Calu3 (cell line): ENCODE measurements around the gene SAMD5. TPM values are rescaled to one million over a fixed set of nuclear protein-coding genes. Genes with fewer than 3 reads are reported as not detected.
A peak's percentile ranks its signal among the peaks of the same experiment; 100 is the strongest.

Experiments used
- BruUV-seq: library from RNA; stranded (reverse); fragments of 400-500 nt; replicated peaks from 2 replicates; lab custom pipeline; 2021; lab: Mats Ljungman, UMichigan
- CTCF ChIA-PET: fragments of 300-600 bp; sonication (Branson Sonifier 250); formaldehyde crosslinking; loops from one replicate; lab custom pipeline; 2022; ENCODE audit warnings: antibody characterized with exemption; lab: Charles Lee
- DNase-seq: peaks from one replicate; pipeline ENCODE4 v3.0.0; 2022
- H3K27ac Mint-ChIP-seq: one replicate; pipeline ENCODE4 v1.8.0; 2022; ENCODE audit warnings: mixed read lengths; ENCODE audit not compliant: unreplicated experiment
- H3K27me3 Mint-ChIP-seq: one replicate; pipeline ENCODE4 v1.8.0; 2022; ENCODE audit warnings: mixed read lengths; ENCODE audit not compliant: unreplicated experiment
- H3K36me3 Mint-ChIP-seq: one replicate; pipeline ENCODE4 v1.8.0; 2022; ENCODE audit warnings: mild to moderate bottlenecking, moderate library complexity, mixed read lengths; ENCODE audit not compliant: insufficient read depth, unreplicated experiment
- H3K4me1 Mint-ChIP-seq: one replicate; pipeline ENCODE4 v1.8.0; 2022; ENCODE audit warnings: mild to moderate bottlenecking, low read depth, mixed read lengths; ENCODE audit not compliant: unreplicated experiment
- H3K4me3 Mint-ChIP-seq: one replicate; pipeline ENCODE4 v1.8.0; 2022; ENCODE audit warnings: mild to moderate bottlenecking, low read depth, moderate library complexity, mixed read lengths; ENCODE audit not compliant: unreplicated experiment
- H3K9me3 Mint-ChIP-seq: one replicate; pipeline ENCODE4 v1.8.0; 2022; ENCODE audit warnings: low read depth, mixed read lengths; ENCODE audit not compliant: unreplicated experiment
- intact Hi-C: fragments of 100-400 bp; cut with micrococcal nuclease; formaldehyde crosslinking; loops from one replicate; pipeline ENCODE4 v1.10.0; 2022; ENCODE audit not compliant: unreplicated experiment
- total RNA-seq: library from RNA; stranded (reverse); gene quantifications from 2 replicates; pipeline ENCODE4 v1.2.3, GENCODE V29; 2022
- TF ChIP-seq, protein P1 (sequence below): fragments of 200-600 bp; IDR thresholded peaks from one replicate; pipeline ENCODE4 v1.8.0; 2022; ENCODE audit warnings: antibody characterized with exemption; ENCODE audit not compliant: unreplicated experiment

SAMD5 gene
- total RNA-seq, 1 experiment from 2014 or later, result 0.76 TPM

DNA sequence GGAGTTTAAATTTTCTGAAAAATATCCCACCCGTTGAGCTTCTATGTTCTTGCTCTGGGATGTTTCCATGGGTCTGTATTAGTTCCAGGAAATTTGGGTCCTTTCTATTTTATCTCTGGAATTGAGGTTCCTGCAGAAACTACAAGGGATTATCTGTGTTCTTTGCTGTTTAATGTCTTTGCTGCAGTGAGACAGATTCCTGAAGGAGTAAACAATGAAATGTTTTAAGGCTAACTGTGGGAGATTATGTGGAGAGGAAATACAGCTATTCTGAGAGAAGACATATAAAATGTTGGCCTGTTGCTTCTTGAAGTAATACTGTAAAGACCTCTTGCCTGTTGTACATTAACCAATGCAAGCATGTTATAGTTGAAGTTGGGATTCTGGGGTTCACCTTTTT is 43.5 kb downstream of the SAMD5 start:
- TF ChIP-seq, protein P1, sequence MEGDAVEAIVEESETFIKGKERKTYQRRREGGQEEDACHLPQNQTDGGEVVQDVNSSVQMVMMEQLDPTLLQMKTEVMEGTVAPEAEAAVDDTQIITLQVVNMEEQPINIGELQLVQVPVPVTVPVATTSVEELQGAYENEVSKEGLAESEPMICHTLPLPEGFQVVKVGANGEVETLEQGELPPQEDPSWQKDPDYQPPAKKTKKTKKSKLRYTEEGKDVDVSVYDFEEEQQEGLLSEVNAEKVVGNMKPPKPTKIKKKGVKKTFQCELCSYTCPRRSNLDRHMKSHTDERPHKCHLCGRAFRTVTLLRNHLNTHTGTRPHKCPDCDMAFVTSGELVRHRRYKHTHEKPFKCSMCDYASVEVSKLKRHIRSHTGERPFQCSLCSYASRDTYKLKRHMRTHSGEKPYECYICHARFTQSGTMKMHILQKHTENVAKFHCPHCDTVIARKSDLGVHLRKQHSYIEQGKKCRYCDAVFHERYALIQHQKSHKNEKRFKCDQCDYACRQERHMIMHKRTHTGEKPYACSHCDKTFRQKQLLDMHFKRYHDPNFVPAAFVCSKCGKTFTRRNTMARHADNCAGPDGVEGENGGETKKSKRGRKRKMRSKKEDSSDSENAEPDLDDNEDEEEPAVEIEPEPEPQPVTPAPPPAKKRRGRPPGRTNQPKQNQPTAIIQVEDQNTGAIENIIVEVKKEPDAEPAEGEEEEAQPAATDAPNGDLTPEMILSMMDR, result no peak
- Mint-ChIP-seq H3K27ac (no peak overlapping the region), H3K36me3 (no peaks in the 10 kb centered on the region), H3K27me3 (no peaks in the 10 kb centered on the region), H3K4me3 (no peak overlapping the region), H3K9me3 (peaks cover 2% of the 10 kb centered on the region), H3K4me1 (no peaks in the 10 kb centered on the region)
- no peak for DNase-seq
- CTCF ChIA-PET, result no interaction called here
- intact Hi-C loops, result no loop called here
- no TSS peak for BruUV-seq

DNA sequence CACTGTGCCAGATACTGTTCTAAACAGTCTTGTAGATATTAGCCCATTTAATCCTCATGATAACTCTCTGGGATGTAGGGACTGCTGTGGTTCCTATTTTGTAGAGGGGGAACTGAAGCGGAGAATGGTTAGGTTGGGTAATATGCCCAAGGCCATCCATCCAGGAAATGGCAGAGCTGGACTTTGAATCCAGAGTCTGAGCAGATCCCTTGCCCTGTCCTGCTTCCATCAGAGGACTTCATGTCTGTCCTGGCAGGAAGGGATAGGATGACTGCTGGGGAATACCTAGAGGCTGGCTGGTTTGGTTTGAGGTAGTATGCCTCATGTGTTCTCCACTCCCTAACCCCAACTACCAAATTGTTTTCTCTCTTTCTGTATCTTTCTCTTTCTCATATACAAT is 44.6 kb downstream of the SAMD5 start:
- CTCF ChIA-PET, result no interaction called here
- no peaks in the 10 kb centered on the region for H3K4me1 Mint-ChIP-seq
- H3K27me3 Mint-ChIP-seq, result no peaks in the 10 kb centered on the region
- no peak overlapping the region for H3K27ac Mint-ChIP-seq
- DNase-seq, result no peak
- TF ChIP-seq, protein P1, result no peak
- no TSS peak for BruUV-seq
- H3K36me3 Mint-ChIP-seq, result no peaks in the 10 kb centered on the region
- no peak overlapping the region for H3K4me3 Mint-ChIP-seq
- intact Hi-C loops, result no loop called here
- H3K9me3 Mint-ChIP-seq, result peaks cover 2% of the 10 kb centered on the region

DNA sequence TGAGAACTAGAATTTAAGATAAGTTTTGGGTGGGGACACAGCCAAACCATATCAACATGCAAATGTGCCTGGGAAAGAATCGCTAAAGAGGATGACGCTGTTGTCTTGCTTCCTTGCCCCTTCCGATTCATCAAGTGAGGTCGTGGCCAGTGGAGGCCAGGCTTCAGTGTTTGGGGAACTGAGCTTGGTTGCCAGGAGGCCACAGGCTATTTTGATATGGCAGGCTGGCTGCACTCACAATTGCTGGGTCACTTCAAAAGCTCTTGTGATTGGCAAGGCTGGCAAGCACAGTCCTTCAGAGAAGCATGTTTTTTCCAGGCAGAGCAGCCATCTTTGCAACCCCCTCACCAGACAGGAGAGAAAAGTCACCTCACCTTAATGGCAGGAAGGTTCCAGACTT is 45.8 kb downstream of the SAMD5 start:
- BruUV-seq, result no TSS peak
- Mint-ChIP-seq H3K4me3 (no peak overlapping the region), H3K36me3 (no peaks in the 10 kb centered on the region)

DNA sequence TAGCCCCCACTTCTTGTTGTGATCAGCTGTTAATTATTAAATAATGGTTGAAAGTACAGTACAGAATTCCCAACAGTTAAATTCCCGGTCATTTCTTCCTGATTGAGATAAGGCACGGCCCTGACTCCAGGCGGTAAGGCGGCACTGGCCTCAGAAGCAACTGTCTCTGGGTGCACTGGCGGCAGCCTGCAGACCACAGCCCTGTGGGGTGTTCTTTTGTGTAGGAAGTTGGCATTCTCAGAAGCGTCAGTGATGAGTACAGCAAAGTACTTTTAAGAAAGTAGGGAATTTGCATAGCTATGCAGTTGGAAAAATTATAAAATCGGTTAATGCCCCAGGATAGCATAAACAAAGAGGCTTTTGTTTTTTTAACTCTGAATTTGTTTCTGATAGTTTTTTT is 50.5 kb downstream of the SAMD5 start:
- Mint-ChIP-seq H3K4me3 (no peak overlapping the region), H3K4me1 (peaks cover 11% of the 10 kb centered on the region), H3K27ac (peak overlapping the region; percentile 15), H3K36me3 (no peaks in the 10 kb centered on the region), H3K27me3 (no peaks in the 10 kb centered on the region), H3K9me3 (no peaks in the 10 kb centered on the region)
- CTCF ChIA-PET, result no interaction called here
- BruUV-seq, result no TSS peak
- TF ChIP-seq, protein P1, result no peak
- peak; percentile 1 for DNase-seq
- intact Hi-C loops, result no loop called here

More for the DNA sequence above, 45.8 kb downstream of the SAMD5 start:
- H3K27me3 Mint-ChIP-seq, result no peaks in the 10 kb centered on the region
- CTCF ChIA-PET, result interaction anchor here (0.7 kb wide), 1 partner anchor 1416 kb away, joined by 3 read pairs; no protein-coding TSS in a partner anchor
- peaks cover 2% of the 10 kb centered on the region for H3K9me3 Mint-ChIP-seq
- DNase-seq, result no peak
- TF ChIP-seq, protein P1, result no peak
- no peak overlapping the region for H3K27ac Mint-ChIP-seq
- intact Hi-C loops, result no loop called here
- H3K4me1 Mint-ChIP-seq, result peaks cover 10% of the 10 kb centered on the region
